Measurements from ENCODE around the gene SLC40A1.

Gene SLC40A1

DNA sequence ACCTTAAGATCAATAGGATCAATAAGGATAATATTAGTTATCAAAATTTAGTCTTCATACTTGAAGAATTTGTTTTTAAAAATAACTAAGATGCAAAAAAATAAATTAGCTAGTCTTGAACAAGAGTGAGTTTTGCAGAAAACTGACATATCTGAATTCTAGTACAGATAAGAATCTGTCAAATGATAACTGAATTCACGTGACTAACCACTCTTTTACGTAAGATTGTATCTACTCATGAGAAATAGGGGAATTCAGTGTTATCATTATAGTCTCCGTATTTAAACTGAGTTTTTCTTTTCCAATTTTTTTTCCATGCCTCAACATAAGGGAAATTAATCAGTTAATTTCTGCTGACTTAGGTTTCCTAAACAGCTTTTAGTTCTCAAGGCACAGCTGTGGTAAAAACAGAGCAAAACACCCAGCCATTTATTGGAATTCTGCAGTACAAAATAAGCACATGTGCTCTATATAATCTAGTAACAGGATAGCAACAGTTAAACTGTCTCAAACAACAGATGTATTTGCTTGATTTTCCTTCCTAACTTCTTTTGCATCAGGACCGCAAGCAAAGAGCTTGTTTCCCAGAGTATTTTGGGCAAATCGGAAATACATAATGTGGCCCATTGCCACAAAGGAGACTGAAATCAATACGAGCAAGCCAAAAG lies 19.1 kb downstream of the SLC40A1 start:
- no peak for DNase-seq

DNA sequence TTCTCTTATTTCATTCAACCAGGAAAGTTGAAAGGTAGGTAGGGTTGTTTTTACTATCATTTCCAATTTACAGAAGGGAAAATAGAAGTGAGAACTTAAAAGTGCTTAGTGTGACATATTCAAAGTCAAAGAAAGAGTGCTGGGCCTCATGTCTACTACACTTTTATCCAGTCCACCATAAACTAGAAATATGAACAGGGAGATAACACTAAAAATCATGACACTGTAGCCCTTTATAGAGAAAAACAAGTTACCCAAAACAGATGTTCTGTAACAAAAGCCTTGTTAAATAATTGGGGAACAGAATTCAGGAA lies 20.4 kb downstream of the SLC40A1 start:
- no peak for DNase-seq

GRCh38 chr2:189559579-189560272 lies 20.9 kb downstream of the SLC40A1 start:
- DNase-seq: no peak

DNA sequence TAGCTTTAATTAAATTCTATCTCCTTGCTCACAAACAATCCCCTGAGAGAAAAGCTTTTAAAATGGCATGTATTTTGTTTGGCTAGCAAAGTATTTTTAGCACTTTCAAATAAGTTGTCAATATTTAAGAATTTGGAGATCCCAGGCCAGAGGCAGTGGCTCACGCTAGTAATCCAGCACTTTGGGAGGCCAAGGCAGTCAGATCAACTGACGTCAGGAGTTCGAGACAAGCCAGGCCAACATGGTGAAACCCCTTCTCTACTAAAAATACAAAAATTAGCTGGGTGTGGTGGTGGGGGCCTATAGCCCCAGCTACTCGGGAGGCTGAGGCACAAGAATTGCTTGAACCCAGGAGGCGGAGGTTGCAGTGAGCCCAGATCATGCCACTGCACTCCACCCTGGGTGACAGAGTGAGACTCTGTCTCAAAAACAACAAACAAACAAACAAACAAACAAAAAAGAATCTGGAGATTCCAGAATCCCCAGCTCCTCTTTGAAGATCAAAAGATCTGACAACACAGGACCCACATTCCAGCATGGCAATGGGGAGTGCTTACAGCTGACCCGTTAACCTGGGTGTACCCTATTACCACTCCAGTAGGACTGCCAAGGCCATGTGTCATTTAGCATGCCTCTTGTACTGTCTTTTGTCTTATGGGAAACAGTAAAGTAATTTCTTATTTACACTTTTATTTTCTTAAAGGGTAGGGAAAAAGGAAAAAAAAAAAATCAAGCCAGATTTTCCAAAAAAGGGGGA lies 21.9 kb downstream of the SLC40A1 start:
- DNase-seq: no peak

GRCh38 chr2:189557373-189557772 lies 23.2 kb downstream of the SLC40A1 start:
- DNase-seq: no peak

DNA sequence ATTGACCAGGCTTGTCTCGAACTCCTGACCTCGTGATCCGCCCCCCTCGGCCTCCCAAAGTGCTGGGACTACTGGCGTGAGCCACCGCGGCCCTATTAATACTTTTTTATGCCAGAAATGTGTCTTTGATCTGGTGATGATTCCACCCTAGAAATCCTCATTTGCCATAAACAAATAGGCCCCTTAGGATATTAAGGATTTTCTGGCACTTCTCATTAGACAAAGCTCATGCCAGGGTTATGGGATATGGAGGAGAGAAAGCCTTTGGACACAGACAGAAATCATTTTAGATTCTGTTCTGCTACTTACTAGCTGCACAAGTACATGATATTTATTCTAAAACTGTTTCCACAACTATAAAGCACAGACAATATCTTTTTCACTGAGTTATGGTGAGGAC lies 24.1 kb downstream of the SLC40A1 start:
- no peak for DNase-seq

DNA sequence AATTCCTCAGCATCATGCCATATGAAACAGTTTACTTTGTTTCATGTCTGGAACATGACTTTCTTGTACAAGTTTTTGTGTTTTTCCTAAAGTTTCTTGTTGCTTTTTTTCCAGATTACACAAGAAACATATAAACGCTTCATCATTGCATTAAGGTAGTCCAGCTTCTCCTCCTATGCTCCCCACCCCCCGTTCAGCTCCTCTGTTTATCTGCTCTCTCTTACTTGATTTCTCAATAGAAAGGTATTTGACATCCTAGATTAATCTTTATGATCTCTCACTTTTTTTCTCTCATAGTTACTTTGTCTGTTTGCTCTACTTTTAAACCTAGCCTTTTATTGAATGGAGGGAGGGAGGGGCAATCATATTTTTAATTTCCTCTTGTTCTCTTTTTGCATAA lies 25.4 kb downstream of the SLC40A1 start:
- DNase-seq: peak; percentile 36

DNA sequence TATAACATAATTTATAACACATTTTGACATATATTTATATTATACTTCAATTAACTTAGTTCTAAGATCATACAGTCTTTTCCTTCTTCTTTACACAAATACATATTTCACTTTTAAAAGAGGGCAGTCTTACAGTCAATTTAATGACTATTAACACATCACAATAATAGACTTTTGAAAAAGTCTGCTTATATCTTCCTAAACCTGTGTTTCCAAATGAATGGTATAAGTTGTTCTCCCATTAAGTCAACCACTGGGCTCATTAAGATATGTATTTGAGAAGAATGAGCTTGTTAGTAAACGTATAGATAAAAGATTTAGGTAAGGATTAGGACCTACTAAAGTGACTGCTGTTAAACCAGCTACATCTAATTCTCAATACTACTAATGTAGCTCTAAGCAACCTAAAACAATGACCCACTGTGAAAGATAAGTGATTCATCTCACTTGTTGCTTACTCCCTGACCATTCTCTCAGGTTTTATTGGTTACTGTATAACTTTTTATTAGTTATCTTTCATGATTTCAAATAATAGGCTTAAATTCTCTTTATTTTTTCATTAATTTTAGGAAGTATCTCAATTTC lies 27.0 kb downstream of the SLC40A1 start:
- DNase-seq: no peak

DNA sequence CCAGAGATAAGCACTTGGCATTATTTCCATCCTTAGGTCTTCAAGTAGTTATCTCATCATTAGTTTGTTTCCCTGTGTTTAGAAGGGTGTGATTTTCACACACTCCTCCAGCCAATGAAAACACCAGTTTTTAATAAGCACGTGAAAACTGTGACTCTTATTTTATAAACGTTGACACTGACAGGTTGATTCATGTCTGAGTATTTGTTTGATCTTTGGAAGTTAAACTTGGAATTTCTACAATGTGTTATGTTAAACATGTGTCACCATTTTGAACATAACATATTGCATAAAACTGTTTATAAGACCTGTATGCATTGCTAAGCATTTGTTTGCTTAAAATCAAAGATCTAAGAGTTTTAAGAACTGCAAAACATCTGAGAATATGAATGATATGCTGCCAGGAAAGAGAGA lies 27.6 kb downstream of the SLC40A1 start:
- DNase-seq: peak; percentile 48

DNA sequence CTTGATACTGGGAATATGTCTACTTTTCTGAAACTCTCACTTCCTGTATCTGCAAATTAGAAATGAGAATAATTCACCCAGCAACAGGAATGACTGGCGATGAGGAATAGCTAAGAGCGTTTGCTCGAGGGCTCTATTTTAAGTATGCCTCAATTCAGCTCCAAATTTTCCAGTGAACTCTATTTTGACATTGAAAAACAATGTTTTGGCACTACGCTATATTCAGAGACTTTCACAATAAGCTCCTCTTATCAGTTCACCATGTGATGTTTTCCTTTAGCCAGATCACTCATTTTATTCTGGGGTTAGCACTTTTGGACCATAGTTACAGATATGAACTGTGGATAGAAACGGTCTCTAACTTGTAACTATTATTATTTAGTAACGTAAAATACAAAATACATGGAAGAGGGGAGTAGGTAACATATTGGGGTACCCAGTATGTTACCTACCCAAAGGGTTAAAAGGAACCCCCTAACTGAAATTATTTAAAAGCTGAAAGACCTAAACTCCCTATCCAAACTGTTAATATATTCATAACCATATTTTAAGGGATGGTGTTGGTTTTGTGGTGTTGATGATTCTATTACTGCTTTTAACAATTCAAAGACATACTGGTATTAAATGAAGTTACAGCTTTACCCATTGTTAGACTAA lies 28.1 kb downstream of the SLC40A1 start:
- peak; percentile 71 for DNase-seq

- no peak for DNase-seq
Measured at GRCh38 chr2:189551808-189552207, 28.8 kb downstream of the SLC40A1 start.

GRCh38 chr2:189549449-189549832 lies 31.1 kb downstream of the SLC40A1 start:
- no peak for DNase-seq

DNA sequence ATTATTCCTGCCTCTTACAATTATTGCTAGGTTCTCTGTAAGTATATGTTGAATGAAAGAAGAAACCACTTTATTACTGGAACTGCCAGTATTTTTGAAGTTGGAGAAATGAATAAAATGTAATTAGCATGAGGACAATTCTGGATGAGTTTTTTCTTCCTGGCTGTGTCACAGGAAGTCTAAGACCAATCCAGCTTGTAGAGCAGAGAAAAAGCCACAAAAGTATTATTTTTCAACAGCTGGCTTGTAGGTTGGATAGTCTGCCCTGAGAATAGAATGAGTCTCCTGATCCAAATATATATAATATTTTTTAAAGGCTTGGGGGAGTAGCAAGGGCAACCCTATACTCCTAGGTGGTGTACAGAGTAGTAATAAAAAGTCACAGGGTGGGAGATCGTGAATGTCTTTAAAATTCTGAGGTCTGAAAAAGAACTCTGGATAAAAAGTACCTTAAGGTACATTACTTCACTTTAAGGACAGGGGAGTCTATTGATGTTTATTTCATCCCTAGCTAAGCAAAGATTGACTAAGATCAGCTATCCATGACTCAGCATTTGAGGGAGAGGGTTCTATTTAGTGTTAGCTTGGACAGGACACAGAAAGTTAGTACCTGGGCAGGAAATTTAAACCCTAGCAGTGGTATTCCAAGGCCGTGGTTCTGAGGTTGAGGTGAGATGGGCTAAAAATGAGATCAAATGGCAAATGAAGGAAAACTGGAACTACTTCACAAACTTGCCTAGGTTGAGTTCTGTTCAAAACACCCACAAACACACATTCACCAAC lies 31.7 kb downstream of the SLC40A1 start:
- no peak for DNase-seq

DNA sequence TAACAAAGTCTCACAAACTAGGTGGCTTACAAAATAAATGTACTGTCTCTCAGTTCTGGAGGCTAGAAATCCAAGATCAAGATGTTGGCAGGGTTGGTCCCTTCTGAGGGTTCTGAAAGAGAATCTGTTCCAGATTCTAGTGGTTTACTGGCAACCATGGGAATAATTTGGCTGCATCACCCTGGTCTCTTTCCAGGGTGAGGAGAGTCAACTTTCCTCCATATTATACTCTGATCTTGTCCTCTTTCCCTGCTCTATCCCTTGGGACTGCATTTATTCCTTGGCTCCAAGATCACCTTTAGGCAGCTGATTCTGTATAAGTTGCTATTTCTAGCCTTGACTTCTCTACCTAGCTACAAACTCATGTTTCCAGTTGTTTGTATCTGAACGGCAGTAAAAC lies 35.2 kb downstream of the SLC40A1 start:
- DNase-seq: no peak

DNA sequence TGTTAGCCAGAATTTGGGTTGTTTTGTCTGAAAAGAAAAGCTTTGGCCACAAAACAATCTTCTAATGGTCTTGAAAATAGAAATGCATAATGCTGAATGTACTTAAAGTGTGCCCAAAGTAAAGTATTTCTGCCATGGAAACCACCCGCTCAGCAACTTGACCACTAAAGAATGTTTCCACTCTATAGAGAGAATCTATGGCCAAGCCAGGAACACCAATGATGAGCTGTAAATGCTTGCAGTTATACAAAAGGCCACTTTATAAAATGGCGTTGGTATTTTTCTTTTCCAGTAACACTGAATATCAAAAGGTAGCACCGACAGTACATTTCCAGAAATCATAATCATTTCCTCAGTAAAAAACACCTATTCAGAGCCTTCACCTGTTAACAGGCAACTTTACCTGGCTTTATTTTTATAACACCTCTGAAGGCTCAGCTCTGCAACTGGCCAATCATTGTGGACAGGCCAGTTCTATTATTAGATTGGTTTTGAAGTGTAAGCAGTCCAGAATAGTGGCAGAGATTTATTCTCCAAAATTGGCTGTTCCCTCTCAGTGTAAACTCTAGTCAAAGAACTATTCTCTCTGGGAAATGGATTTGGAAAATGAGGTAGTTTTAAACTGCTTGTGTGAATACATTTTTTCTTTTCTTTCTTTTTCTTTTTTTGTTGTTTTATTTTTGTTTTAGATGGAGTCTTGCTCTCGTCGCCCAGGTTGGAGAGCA lies 36.1 kb downstream of the SLC40A1 start:
- DNase-seq: no peak

GRCh38 chr2:189543367-189543766 lies 37.2 kb downstream of the SLC40A1 start:
- DNase-seq: no peak

DNA sequence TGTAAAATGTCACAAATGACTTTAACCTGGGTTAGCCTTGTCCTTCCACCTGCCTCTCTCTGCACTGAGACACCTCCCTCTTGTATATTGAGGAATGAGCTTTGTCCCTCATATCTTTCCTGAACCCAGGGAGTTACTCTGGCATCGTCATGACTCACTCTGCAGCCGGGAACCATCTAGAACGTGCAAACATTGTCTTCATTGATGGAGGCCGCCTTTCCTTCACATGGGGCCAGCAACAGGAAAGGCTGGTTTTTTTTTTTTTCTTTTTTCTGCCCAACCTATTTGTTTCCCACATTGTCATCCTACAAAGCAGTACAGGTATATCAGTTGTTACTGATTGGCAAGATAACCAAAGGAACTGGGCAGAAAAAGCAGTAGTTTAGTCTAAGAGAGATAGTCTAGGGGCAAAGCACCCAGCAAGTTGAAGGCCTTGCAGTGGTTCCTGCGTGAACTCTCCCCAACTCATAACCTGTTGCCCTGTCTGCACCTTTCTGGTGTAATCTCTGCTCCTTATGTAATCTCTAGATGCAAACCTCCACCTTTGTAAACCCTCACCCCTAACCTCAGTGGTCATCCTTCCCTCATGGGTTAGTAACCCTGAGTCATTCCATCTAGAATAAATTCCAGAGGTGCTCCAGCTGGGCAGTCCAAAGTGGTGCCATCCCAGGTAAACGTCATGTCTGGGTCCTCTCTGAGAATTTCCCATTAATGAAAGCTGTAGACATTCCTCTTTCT lies 38.3 kb downstream of the SLC40A1 start:
- no peak for DNase-seq

GRCh38 chr2:189541591-189541990 lies 39.0 kb downstream of the SLC40A1 start:
- no peak for DNase-seq

DNA sequence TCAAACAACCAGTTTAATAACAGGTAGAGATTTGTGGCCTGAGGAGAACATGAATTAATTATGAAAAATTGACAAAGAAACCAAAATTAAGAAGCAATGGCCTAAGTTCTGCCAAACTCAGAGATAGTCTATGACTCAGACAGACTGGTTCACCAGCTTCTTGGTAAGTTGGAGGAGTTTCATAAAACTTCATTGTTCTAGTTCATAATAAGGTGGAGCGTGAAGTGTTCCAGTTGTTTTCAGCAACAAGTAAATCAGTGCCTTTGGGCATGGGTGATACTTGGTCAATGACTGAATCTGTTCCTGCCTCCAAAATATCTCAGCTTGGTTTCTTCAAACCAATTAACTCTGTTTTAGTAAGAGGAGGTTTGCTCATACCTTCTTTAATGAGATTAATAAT lies 40.0 kb downstream of the SLC40A1 start:
- DNase-seq: no peak

DNA sequence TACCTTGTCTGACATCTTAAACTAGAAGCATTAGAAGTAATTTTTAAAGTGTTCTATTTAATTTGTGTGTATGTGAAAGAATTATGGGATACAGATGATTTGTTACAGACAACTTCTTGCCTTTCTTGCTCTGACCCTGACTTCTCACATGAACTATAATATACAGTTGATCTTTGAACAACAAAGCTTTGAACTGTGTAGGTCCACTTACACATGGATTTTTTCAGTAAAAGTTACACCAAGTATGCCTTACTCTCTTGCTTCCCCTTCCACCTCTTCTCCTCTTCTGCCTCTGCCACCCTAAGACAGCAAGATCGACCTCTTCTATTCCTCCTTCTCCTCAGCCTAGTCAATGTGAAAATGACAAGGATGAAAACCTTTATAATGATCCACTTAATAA lies 42.2 kb downstream of the SLC40A1 start:
- DNase-seq: no peak

DNA sequence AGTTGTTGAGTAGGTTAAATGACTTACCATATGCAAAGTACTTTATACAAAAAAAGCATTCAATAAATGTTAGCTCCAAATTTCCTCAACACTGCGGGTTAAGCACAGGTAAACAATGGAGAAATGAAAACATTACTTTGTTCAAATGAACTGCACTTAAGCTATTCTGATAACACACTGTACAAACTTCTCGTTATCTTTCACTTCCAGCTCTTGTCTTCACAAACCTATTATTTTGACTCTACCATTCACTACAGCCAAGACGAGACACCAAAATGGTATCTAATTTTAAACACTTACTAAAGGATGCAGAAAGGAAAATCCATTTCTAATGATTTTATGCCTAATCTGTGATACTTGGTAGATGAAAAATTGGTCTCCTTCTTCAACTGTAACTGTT lies 43.8 kb downstream of the SLC40A1 start:
- no peak for DNase-seq
